Loucy (cell line): ENCODE results near the gene MYO18B.

Experiments used
- H2AFZ ChIP-seq: fragments of 200-600 bp; sonication (generic); 2 replicates; pipeline ENCODE4 v1.6.0; 2016; ENCODE audit warnings: antibody characterized with exemption, mild to moderate bottlenecking, low read length, moderate library complexity
- H3F3A ChIP-seq: fragments of 200-600 bp; 2 replicates; pipeline ENCODE4 v1.6.0; 2016; ENCODE audit warnings: antibody characterized with exemption, low read depth, mild to moderate bottlenecking
- H3K27me3 ChIP-seq: fragments of 200-600 bp; sonication (generic); 2 replicates; pipeline ENCODE4 v1.6.1; 2014; ENCODE audit warnings: low read length, mild to moderate bottlenecking; ENCODE audit not compliant: insufficient read depth, poor library complexity, severe bottlenecking
- H3K36me3 ChIP-seq: fragments of 200-600 bp; sonication (generic); 2 replicates; pipeline ENCODE4 v1.6.1; 2016; ENCODE audit warnings: low read length; ENCODE audit not compliant: insufficient read depth
- H3K4me1 ChIP-seq: fragments of 200-600 bp; sonication (generic); 2 replicates; pipeline ENCODE4 v1.5.1; 2014; ENCODE audit warnings: low read length, mild to moderate bottlenecking; ENCODE audit not compliant: insufficient read depth, poor library complexity, severe bottlenecking
- H3K4me2 ChIP-seq: fragments of 200-600 bp; sonication (generic); 2 replicates; pipeline ENCODE4 v1.6.0; 2014; ENCODE audit warnings: antibody characterized with exemption, low read length, low read depth, mild to moderate bottlenecking; ENCODE audit not compliant: poor library complexity, severe bottlenecking
- H3K4me3 ChIP-seq: fragments of 200-600 bp; sonication (generic); 2 replicates; pipeline ENCODE4 v1.5.1; 2014; ENCODE audit warnings: low read length, mild to moderate bottlenecking, mixed read lengths; ENCODE audit not compliant: poor library complexity, severe bottlenecking
- H3K79me2 ChIP-seq: fragments of 200-600 bp; sonication (generic); 2 replicates; pipeline ENCODE4 v1.6.1; 2014; ENCODE audit warnings: low read length; ENCODE audit not compliant: insufficient read depth
- H3K9ac ChIP-seq: fragments of 200-600 bp; sonication (generic); 2 replicates; pipeline ENCODE4 v1.6.0; 2014; ENCODE audit warnings: mild to moderate bottlenecking, low read depth, low read length, moderate library complexity; ENCODE audit not compliant: poor library complexity, severe bottlenecking
- H3K9me2 ChIP-seq: fragments of 200-600 bp; sonication (generic); replicated peaks from 2 replicates; pipeline ENCODE4 v1.6.1; 2016; ENCODE audit warnings: low read depth, low read length, mixed read lengths
- H3K9me3 ChIP-seq: fragments of 200-600 bp; sonication (generic); 2 replicates; pipeline ENCODE4 v1.6.1; 2014; ENCODE audit warnings: mild to moderate bottlenecking, antibody characterized with exemption, low read length, low read depth; ENCODE audit not compliant: insufficient read depth
- H4K20me1 ChIP-seq: fragments of 200-600 bp; sonication (generic); 2 replicates; pipeline ENCODE4 v1.6.0; 2014; ENCODE audit warnings: antibody characterized with exemption, low read length, mild to moderate bottlenecking; ENCODE audit not compliant: insufficient read depth, poor library complexity, severe bottlenecking
- EZH2phosphoT487 ChIP-seq: fragments of 200-600 bp; IDR thresholded peaks from 2 replicates; pipeline ENCODE4 v1.6.1; 2018; ENCODE audit warnings: antibody characterized with exemption, mild to moderate bottlenecking, moderate library complexity, borderline replicate concordance
- TF ChIP-seq, protein P1 (sequence below): fragments of 200-600 bp; sonication (generic); conservative IDR thresholded peaks from 2 replicates; pipeline ENCODE4 v1.5.1; 2014; ENCODE audit warnings: mild to moderate bottlenecking, antibody characterized with exemption, low read length

MYO18B gene

DNA sequence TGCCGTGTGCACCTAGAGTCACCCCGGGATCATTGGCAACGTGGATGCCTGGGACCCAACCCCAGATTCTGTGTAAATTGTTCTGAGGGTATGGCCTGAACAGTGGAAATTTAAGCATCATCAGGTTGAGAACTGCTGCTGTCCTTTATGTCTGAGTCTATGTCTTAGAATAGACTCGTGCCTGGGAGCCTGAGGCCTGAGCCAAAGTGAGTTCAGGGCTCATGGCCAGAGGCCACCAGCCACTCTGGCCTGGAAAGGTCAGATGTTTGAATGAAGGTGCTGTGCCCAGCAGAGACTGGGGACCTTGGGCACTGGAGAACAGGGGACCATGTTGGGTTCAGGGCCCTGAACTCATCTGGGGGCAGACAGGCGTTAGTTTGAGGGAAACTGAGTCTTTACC is 91.1 kb downstream of the MYO18B start:
- TF ChIP-seq EZH2phosphoT487 = no peak
- TF ChIP-seq, protein P1, sequence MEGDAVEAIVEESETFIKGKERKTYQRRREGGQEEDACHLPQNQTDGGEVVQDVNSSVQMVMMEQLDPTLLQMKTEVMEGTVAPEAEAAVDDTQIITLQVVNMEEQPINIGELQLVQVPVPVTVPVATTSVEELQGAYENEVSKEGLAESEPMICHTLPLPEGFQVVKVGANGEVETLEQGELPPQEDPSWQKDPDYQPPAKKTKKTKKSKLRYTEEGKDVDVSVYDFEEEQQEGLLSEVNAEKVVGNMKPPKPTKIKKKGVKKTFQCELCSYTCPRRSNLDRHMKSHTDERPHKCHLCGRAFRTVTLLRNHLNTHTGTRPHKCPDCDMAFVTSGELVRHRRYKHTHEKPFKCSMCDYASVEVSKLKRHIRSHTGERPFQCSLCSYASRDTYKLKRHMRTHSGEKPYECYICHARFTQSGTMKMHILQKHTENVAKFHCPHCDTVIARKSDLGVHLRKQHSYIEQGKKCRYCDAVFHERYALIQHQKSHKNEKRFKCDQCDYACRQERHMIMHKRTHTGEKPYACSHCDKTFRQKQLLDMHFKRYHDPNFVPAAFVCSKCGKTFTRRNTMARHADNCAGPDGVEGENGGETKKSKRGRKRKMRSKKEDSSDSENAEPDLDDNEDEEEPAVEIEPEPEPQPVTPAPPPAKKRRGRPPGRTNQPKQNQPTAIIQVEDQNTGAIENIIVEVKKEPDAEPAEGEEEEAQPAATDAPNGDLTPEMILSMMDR = no peak
- H3K4me1 ChIP-seq = no peaks in the 10 kb centered on the region
- H3K4me3 ChIP-seq = no peak overlapping the region
- no peak overlapping the region for H2AFZ ChIP-seq
- no peak overlapping the region for H3K4me2 ChIP-seq
- no peaks in the 10 kb centered on the region for H3K27me3 ChIP-seq
- H3K9ac ChIP-seq = no peak overlapping the region
- H3K36me3 ChIP-seq = no peaks in the 10 kb centered on the region
- H4K20me1 ChIP-seq = no peaks in the 10 kb centered on the region
- H3K79me2 ChIP-seq = no peaks in the 10 kb centered on the region
- H3K9me3 ChIP-seq = no peaks in the 10 kb centered on the region
- H3K9me2 ChIP-seq = no peaks in the 10 kb centered on the region
- no peaks in the 10 kb centered on the region for H3F3A ChIP-seq

DNA sequence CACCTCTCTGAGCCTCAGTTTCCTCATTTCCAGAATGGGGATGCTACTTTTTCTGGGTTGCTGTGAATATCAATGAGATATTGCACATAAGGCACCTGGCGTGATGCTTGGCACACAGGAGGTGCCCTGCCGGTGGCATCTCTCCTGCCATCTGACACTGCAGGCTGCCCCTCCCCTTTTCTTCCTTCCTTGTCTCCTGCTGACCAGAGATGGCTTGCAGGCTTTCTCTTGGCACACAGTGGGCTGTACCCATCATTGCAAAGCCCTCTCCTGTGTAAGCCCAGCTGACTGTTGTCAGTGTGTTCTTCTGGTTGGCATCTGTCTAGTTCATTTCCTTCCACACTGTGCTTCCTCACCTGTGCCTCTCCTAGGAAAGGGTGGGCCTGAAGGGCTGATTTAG is 91.7 kb downstream of the MYO18B start:
- H3K9ac ChIP-seq = no peak overlapping the region
- H4K20me1 ChIP-seq = no peaks in the 10 kb centered on the region
- H3K4me3 ChIP-seq = no peak overlapping the region
- H3K36me3 ChIP-seq = no peaks in the 10 kb centered on the region
- H2AFZ ChIP-seq = no peak overlapping the region
- no peaks in the 10 kb centered on the region for H3K9me2 ChIP-seq
- no peaks in the 10 kb centered on the region for H3K9me3 ChIP-seq
- TF ChIP-seq, protein P1 = no peak
- no peak for TF ChIP-seq EZH2phosphoT487
- no peaks in the 10 kb centered on the region for H3K79me2 ChIP-seq
- H3K27me3 ChIP-seq = no peaks in the 10 kb centered on the region
- no peaks in the 10 kb centered on the region for H3K4me1 ChIP-seq
- H3K4me2 ChIP-seq = no peak overlapping the region
- no peaks in the 10 kb centered on the region for H3F3A ChIP-seq

DNA sequence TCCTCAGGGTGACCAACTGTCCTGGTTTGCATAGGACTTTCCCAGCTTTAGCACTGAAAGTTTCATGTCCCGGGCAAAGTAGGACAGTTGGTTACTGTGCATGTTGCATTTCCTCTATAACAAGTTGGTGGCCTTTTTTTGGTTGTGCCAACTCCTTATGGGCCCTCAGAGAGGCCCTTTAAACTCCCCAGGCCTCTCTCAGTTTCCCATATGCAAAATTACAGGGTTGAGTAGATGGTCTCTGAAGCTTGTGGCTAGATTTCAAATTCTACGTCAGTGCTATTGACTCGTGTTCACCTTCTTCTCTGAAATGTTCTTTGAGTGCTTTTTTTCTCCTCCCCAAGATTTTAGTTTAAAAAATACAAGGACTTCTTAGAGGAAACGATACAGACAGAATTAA is 92.5 kb downstream of the MYO18B start:
- Histone ChIP-seq H3K4me1 (no peaks in the 10 kb centered on the region), H3K9ac (no peak overlapping the region), H4K20me1 (no peaks in the 10 kb centered on the region), H3K27me3 (no peaks in the 10 kb centered on the region), H3K9me2 (no peaks in the 10 kb centered on the region), H3K4me3 (no peak overlapping the region), H3K36me3 (no peaks in the 10 kb centered on the region), H3K4me2 (no peak overlapping the region), H3F3A (no peaks in the 10 kb centered on the region), H3K9me3 (no peaks in the 10 kb centered on the region), H3K79me2 (no peaks in the 10 kb centered on the region), H2AFZ (no peak overlapping the region)
- TF ChIP-seq EZH2phosphoT487 = no peak

DNA sequence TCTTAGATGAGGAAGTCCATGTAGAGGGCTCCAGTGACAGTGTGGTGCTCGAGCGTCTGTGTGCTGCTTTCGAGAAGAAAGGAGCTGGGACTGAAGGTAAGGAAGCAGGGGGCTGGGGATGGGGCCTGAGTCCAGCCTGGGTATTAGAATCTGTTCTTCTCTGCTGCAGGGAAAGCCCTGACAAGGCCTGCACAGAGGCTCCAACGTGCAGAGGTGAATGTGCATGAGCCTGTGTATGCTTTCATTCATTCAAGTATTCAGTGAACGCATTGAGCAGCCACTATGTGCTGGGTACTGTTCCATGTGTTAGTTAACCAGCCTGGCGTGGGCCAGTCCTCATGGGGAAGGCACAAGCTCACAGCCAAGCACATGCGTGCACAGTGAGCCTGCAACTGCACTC is 93.4 kb downstream of the MYO18B start:
- H3F3A ChIP-seq = no peaks in the 10 kb centered on the region
- no peaks in the 10 kb centered on the region for H3K9me3 ChIP-seq
- no peaks in the 10 kb centered on the region for H3K79me2 ChIP-seq
- TF ChIP-seq EZH2phosphoT487 = no peak
- TF ChIP-seq, protein P1 = no peak
- H3K36me3 ChIP-seq = no peaks in the 10 kb centered on the region
- H3K9me2 ChIP-seq = no peaks in the 10 kb centered on the region
- no peaks in the 10 kb centered on the region for H4K20me1 ChIP-seq
- no peak overlapping the region for H3K9ac ChIP-seq
- H3K4me1 ChIP-seq = no peaks in the 10 kb centered on the region
- H2AFZ ChIP-seq = no peak overlapping the region
- H3K4me3 ChIP-seq = no peak overlapping the region
- H3K4me2 ChIP-seq = no peak overlapping the region
- H3K27me3 ChIP-seq = no peaks in the 10 kb centered on the region
